ENCODE measurements around the gene SSRP1.

GRCh38 chr11:57321388-57322255, 14.1 kb downstream of the SSRP1 start:
- TF ChIP-seq, protein P1, sequence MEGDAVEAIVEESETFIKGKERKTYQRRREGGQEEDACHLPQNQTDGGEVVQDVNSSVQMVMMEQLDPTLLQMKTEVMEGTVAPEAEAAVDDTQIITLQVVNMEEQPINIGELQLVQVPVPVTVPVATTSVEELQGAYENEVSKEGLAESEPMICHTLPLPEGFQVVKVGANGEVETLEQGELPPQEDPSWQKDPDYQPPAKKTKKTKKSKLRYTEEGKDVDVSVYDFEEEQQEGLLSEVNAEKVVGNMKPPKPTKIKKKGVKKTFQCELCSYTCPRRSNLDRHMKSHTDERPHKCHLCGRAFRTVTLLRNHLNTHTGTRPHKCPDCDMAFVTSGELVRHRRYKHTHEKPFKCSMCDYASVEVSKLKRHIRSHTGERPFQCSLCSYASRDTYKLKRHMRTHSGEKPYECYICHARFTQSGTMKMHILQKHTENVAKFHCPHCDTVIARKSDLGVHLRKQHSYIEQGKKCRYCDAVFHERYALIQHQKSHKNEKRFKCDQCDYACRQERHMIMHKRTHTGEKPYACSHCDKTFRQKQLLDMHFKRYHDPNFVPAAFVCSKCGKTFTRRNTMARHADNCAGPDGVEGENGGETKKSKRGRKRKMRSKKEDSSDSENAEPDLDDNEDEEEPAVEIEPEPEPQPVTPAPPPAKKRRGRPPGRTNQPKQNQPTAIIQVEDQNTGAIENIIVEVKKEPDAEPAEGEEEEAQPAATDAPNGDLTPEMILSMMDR (IDR thresholded peaks at IDR 0.05 in 4 of 5, conservative IDR thresholded peaks at IDR 0.05 in 1 of 5) = no peak
- TF ChIP-seq POLR2A (IDR thresholded peaks at IDR 0.05) = no peak

Measured in gastrocnemius medialis (tissue), 4 donors.